Thoracic aorta (tissue), 2 donors: ENCODE results near the gene MTMR12. TPM values are rescaled to one million over a fixed set of nuclear protein-coding genes. Genes with fewer than 3 reads are reported as not detected.

Source experiments
- ATAC-seq: fragments of 150-250 bp; one replicate; pipeline ENCODE4 v1.8.0; 2017; ENCODE audit warnings: low read depth; ENCODE audit not compliant: insufficient number of reproducible peaks, low FRiP score
- DNase-seq: peaks from one replicate; pipeline ENCODE4 v3.0.0-alpha.2; 2020; ENCODE audit warnings: low spot score
- H3K27ac ChIP-seq, 2 donors: fragments of 200-600 bp; sonication (generic); 1 replicate in 1 of 2; 2 replicates in 1 of 2; pipeline ENCODE4 v1.5.1; 2016; ENCODE audit warnings: mild to moderate bottlenecking in 2 of 2, moderate library complexity in 2 of 2
- H3K27me3 ChIP-seq: fragments of 200-600 bp; sonication (generic); replicated peaks from 2 replicates; pipeline ENCODE4 v1.6.0; 2016; ENCODE audit warnings: mild to moderate bottlenecking; ENCODE audit not compliant: insufficient read depth
- H3K36me3 ChIP-seq: fragments of 200-600 bp; sonication (generic); one replicate; pipeline ENCODE4 v1.5.1; 2016
- H3K4me1 ChIP-seq, 2 donors: fragments of 200-600 bp; sonication (generic); 1 replicate in 1 of 2; 2 replicates in 1 of 2; pipeline versions ENCODE4 v1.5.1 to v1.6.0; 2016; ENCODE audit warnings: low read depth in 2 of 2, mild to moderate bottlenecking in 1 of 2; ENCODE audit not compliant: control insufficient read depth in 1 of 2
- H3K4me3 ChIP-seq: fragments of 200-600 bp; sonication (generic); 2 replicates; pipeline ENCODE4 v1.5.1; 2016; ENCODE audit warnings: mild to moderate bottlenecking
- H3K9me3 ChIP-seq: fragments of 200-600 bp; sonication (generic); 2 replicates; pipeline ENCODE4 v1.5.1; 2016
- CTCF ChIP-seq: fragments of 200-600 bp; sonication (generic); IDR thresholded peaks from one replicate; pipeline ENCODE4 v1.5.1; 2019; ENCODE audit warnings: antibody characterized with exemption
- total RNA-seq, 2 donors: library from RNA; depleted of rRNA; stranded (reverse); fragments of >200 nt; gene quantifications; one replicate each; pipeline versions ENCODE4 v1.1.0 to v1.2.3, GENCODE V29; 2016

MTMR12 gene
- total RNA-seq, 2 donors from 2014 or later = 23.6 to 45.0 TPM

- no peaks in the 10 kb centered on the region for H3K27me3 ChIP-seq
- no peak overlapping the region for H3K4me3 ChIP-seq
- ATAC-seq (no peak), DNase-seq (no peak)
- H3K4me1 ChIP-seq = peaks cover 0 to 5% of the 10 kb centered on the region in 2 donors
- H3K36me3 ChIP-seq = peaks cover 10% of the 10 kb centered on the region
- H3K27ac ChIP-seq = no peak overlapping the region
- H3K9me3 ChIP-seq = no peaks in the 10 kb centered on the region
- no peak for TF ChIP-seq CTCF
These were observed 60.8 kb downstream of the MTMR12 start for GRCh38 chr5:32251871-32252458.

GRCh38 chr5:32249668-32250067 is 63.1 kb downstream of the MTMR12 start:
- Histone ChIP-seq H3K36me3 (peaks cover 15% of the 10 kb centered on the region), H3K4me1 (no peaks in the 10 kb centered on the region), H3K9me3 (no peaks in the 10 kb centered on the region), H3K27ac (no peak overlapping the region), H3K4me3 (no peak overlapping the region), H3K27me3 (no peaks in the 10 kb centered on the region)
- DNase-seq = no peak
- ATAC-seq = no peak
- no peak for TF ChIP-seq CTCF

GRCh38 chr5:32245742-32246141 is 67.0 kb downstream of the MTMR12 start:
- ATAC-seq (no peak), DNase-seq (no peak)
- Histone ChIP-seq H3K9me3 (no peaks in the 10 kb centered on the region), H3K27me3 (no peaks in the 10 kb centered on the region), H3K27ac (no peak overlapping the region), H3K36me3 (peaks cover 15% of the 10 kb centered on the region), H3K4me3 (no peak overlapping the region), H3K4me1 (peaks cover 0 to 15% of the 10 kb centered on the region in 2 donors)
- TF ChIP-seq CTCF = no peak

GRCh38 chr5:32244017-32244416 is 68.7 kb downstream of the MTMR12 start:
- TF ChIP-seq CTCF = no peak
- no peaks in the 10 kb centered on the region for H3K9me3 ChIP-seq
- H3K4me3 ChIP-seq = no peak overlapping the region
- H3K4me1 ChIP-seq = peaks cover 0 to 15% of the 10 kb centered on the region in 2 donors
- no peak overlapping the region for H3K27ac ChIP-seq
- DNase-seq = no peak
- peaks cover 15% of the 10 kb centered on the region for H3K36me3 ChIP-seq
- H3K27me3 ChIP-seq = no peaks in the 10 kb centered on the region
- ATAC-seq = no peak

GRCh38 chr5:32241034-32241783 is 71.5 kb downstream of the MTMR12 start:
- no peak for DNase-seq
- Histone ChIP-seq H3K27me3 (no peaks in the 10 kb centered on the region), H3K4me3 (no peak overlapping the region), H3K9me3 (no peaks in the 10 kb centered on the region), H3K4me1 (peaks cover 0 to 15% of the 10 kb centered on the region in 2 donors), H3K27ac (no peak overlapping the region), H3K36me3 (no peaks in the 10 kb centered on the region)
- TF ChIP-seq CTCF = no peak
- no peak for ATAC-seq
